Measurements from ENCODE around the gene MAZ.
"Not testable (repeated sequence)": the region's sequence is repeated elsewhere in the genome, so short reads cannot be mapped to it uniquely, and the experiment has no call there.

MAZ gene

GRCh38 chr16:29763326-29763725, 43.0 kb upstream of the MAZ start:
- Histone ChIP-seq H3K4me1 (no peaks in the 10 kb centered on the region), H3K36me3 (no peaks in the 10 kb centered on the region), H3K27me3 (no peaks in the 10 kb centered on the region), H3K4me3 (ENCODE audit: low read depth, low read length) (no peak overlapping the region), H3K9me3 (no peaks in the 10 kb centered on the region)
- no peak for TF ChIP-seq CTCF (IDR thresholded peaks at IDR 0.05; ENCODE audit: low read depth, low read length)
- no peak for DNase-seq

GRCh38 chr16:29765167-29766032, 40.9 kb upstream of the MAZ start:
- H3K4me3 ChIP-seq (ENCODE audit: low read depth, low read length): no peak overlapping the region
- DNase-seq: no peak
- no peaks in the 10 kb centered on the region for H3K27me3 ChIP-seq
- no peaks in the 10 kb centered on the region for H3K4me1 ChIP-seq
- H3K9me3 ChIP-seq: no peaks in the 10 kb centered on the region
- no peaks in the 10 kb centered on the region for H3K36me3 ChIP-seq
- no peak for TF ChIP-seq CTCF (IDR thresholded peaks at IDR 0.05; ENCODE audit: low read depth, low read length)

- no peak for DNase-seq
- H3K4me1 ChIP-seq: no peaks in the 10 kb centered on the region
- no peaks in the 10 kb centered on the region for H3K36me3 ChIP-seq
- no peak for TF ChIP-seq CTCF (IDR thresholded peaks at IDR 0.05; ENCODE audit: low read depth, low read length)
- no peaks in the 10 kb centered on the region for H3K27me3 ChIP-seq
- no peak overlapping the region for H3K4me3 ChIP-seq (ENCODE audit: low read depth, low read length)
- H3K9me3 ChIP-seq: no peaks in the 10 kb centered on the region
Measured at GRCh38 chr16:29766571-29766970, 39.8 kb upstream of the MAZ start.

GRCh38 chr16:29767062-29767461, 39.3 kb upstream of the MAZ start:
- no peaks in the 10 kb centered on the region for H3K4me1 ChIP-seq
- H3K27me3 ChIP-seq: no peaks in the 10 kb centered on the region
- H3K4me3 ChIP-seq (ENCODE audit: low read depth, low read length): no peak overlapping the region
- H3K9me3 ChIP-seq: no peaks in the 10 kb centered on the region
- TF ChIP-seq CTCF (IDR thresholded peaks at IDR 0.05; ENCODE audit: low read depth, low read length): no peak
- H3K36me3 ChIP-seq: no peaks in the 10 kb centered on the region
- no peak for DNase-seq

- Histone ChIP-seq H3K36me3 (no peaks in the 10 kb centered on the region), H3K9me3 (no peaks in the 10 kb centered on the region), H3K4me1 (no peaks in the 10 kb centered on the region), H3K27me3 (no peaks in the 10 kb centered on the region), H3K4me3 (ENCODE audit: low read depth, low read length) (no peak overlapping the region)
- no peak for TF ChIP-seq CTCF (IDR thresholded peaks at IDR 0.05; ENCODE audit: low read depth, low read length)
- no peak for DNase-seq
Measured at GRCh38 chr16:29769507-29769906, 36.8 kb upstream of the MAZ start.

GRCh38 chr16:29770250-29770929, 35.9 kb upstream of the MAZ start:
- no peaks in the 10 kb centered on the region for H3K27me3 ChIP-seq
- DNase-seq: no peak

GRCh38 chr16:29772330-29772729, 34.0 kb upstream of the MAZ start:
- H3K9me3 ChIP-seq; H3K4me1 ChIP-seq; H3K27me3 ChIP-seq; DNase-seq; H3K36me3 ChIP-seq; H3K4me3 ChIP-seq (ENCODE audit: low read depth, low read length): not testable (repeated sequence)

More at GRCh38 chr16:29770250-29770929, 35.9 kb upstream of the MAZ start:
- Histone ChIP-seq H3K4me1 (no peaks in the 10 kb centered on the region), H3K36me3 (no peaks in the 10 kb centered on the region), H3K9me3 (no peaks in the 10 kb centered on the region), H3K4me3 (ENCODE audit: low read depth, low read length) (no peak overlapping the region)
- no peak for TF ChIP-seq CTCF (IDR thresholded peaks at IDR 0.05; ENCODE audit: low read depth, low read length)
